Ovary (tissue), 3 donors: ENCODE results near the gene KRT76.

ENCODE experiments used
- CTCF ChIP-seq, 3 donors: fragments of 450-650 bp in 2 of 3; fragments of 200-600 bp in 1 of 3; IDR thresholded peaks; one replicate each; pipeline versions ENCODE4 v1.5.1 to v1.8.0; 2016 to 2022; ENCODE audit warnings: antibody characterized with exemption in 3 of 3, mild to moderate bottlenecking in 1 of 3
- POLR2A ChIP-seq: fragments of 450-650 bp; IDR thresholded peaks from one replicate; pipeline ENCODE4 v1.6.1; 2017; ENCODE audit warnings: antibody characterized with exemption, mild to moderate bottlenecking, moderate library complexity
- donor health status: DM: no; HTN: no; CAD: no.

DNA sequence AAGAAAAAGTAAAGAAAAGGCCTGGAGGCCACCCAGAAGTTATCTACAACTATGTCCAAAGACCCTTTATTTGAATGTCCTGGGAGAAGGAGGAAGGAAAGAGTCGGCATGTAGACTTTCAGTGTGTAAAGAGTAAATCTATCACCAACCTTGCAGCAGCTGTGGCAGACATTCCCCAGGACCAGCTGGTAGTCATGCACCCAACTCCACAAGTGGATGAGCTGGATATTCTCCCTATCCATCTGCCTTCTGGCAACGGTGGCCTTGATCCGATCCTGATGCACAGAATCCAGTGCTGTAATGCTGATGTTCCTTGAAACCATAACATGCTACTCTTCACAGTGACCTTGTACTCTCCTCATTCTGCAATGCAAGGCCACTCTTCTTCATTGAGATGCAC lies 27.3 kb downstream of the KRT76 start:
- TF ChIP-seq CTCF (IDR thresholded peaks at IDR 0.05): no peak
- TF ChIP-seq POLR2A: no peak
